Stromal cell of bone marrow (primary cell): ENCODE results near the gene PEX16.

Source experiments
- DNase-seq: peaks from one replicate; pipeline ENCODE4 v3.0.0-alpha.2; 2012; ENCODE audit warnings: low read depth

The PEX16 gene

DNA sequence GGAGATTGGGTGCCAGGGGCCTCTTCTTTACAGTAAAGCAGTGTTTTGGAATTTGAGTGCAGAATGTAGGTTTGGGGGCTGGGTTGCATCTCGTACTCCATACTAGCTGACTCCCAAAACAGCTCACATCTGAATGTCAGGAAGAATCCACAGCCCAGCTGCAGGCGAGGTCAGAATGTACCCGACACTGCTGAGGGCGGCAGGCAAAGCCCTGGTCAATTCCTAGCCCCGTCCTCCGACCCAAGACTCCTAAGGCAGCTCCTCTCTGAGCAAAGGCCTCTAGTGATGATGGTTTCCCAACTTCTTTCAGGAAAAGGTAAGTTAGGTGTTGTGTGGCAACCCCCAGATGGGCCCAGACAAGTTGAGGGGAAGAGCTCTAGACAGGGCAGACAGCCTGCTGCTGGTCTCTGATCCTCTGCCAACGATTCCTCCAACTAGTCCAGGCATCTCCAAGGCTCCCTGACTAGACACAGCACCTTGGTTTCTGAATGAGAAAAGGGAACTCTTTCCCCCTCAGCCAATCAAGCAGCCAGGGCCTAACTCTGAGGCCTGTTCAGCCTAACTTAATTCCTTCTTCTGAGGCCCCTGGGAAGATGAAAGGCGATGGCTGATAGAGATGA lies 13.4 kb upstream of the PEX16 start:
- no peak for DNase-seq

DNA sequence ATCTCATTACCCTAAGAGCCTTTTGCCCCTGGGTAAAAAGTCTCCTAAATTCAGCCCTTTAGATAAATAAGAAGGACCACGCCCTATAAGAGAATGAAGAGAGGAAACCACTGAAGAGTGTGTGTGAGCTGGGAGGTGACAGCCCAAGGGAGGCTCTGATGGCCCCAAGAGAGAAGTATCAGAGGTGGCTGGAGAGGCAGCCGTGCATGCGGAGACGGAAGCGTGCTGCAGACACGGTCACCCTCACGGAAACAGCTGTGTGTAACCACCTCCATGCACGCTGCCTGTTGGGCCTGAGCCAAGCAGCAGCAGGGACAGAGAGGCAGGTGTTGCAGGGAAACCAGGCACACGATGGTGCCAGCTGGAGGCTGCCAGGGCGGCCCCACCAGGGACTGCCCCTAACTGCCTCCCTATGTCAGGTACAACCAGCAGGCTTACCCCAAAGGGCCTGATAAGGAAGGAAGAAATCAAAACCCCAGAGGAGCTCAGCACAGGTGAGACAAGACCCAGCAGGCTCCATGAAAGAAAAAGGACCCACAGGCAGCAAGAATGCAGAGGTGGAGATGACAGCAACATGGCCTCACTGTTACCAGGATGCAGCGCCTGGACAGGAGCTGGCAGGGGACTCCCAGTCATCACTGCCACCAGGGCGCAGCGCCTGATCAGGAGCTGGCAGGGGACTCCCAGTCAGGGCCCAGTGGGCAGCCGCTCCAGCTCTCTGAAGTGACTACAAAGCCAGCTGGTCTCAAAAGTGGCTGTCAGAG lies 12.5 kb upstream of the PEX16 start:
- no peak for DNase-seq

DNA sequence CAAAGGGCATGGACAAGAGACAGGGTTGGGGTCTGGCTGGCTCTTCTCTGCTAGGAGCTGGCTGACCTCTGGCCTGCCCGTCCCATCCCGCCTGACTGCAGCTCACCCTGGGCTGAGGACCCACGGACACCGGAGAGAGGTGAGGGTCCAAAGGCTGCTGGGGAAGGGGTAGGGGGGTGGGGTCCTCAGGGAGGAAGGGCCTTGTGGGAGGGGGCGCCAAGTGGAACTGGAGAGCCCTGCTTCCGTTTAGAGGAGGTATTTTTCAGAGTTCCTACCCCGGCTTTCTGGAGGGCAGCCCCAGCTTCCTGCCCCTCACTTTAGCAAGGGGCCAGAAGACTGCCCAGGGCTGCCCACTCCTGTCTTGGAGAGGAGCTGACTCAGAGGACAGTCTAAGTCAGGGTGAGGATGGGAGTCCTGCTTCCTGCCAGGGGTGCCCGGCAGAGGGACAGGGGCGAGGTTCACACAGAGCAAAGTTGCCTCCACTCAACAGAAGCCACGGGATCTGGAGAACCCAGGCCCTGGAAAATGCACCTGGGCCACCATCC lies 11.9 kb upstream of the PEX16 start:
- DNase-seq = no peak

DNA sequence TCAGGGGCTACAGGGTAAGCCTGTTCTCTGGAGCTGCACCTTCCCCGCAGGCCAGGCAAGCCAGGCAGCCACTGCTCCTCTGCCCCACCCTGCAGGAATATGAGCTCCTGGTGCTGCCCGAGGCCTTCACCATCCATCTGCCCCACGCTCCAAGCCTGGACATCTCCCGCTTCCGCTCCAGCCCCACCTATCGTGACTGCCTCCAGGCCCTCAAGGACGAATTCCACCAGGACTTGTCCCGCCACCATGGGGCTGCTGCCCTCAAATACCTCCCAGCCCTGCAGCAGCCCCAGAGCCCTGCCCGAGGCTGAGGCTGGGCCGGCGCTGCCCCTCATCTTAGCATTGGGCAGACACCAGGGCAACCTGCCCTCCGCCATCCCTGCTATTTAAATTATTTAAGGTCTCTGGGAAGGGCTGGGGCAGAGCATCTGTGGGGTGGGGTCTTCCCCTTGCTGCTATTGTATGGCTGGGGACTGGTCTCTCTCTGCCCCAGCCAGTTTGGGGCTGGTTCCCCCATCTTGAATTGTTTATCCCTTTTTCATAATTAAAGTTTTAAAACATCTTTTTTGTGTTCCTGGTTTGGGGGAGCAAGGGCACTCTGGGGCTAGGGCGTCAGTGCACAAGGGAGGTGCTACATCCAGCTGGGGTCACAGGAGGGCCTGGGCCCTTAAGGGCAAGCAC lies 11.0 kb upstream of the PEX16 start:
- no peak for DNase-seq

DNA sequence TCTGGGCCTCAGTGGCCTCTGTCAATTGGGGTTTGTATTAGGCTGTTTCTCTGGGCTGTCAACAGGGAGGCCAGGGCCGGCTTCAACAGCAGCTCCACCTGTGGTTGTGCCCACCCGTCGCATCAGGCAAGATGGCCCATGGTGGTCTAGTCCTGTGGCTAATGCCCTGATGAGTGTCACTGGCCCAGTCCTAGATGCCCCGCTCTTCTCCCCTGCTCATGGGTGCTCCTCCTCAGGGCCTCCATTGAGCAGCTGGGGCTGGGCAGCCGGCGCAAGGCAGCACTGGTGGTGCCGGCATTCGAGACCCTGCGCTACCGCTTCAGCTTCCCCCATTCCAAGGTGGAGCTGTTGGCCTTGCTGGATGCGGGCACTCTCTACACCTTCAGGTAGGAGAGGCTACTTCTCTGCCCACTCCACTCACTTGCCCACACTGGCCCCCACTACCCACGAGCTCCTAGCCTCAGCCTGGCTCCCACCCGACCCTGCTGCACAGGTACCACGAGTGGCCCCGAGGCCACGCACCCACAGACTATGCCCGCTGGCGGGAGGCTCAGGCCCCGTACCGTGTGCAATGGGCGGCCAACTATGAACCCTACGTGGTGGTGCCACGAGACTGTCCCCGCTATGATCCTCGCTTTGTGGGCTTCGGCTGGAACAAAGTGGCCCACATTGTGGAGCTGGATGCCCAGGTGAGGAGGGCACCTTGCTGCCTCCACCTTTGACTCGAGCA lies 10.2 kb upstream of the PEX16 start:
- DNase-seq = no peak

DNA sequence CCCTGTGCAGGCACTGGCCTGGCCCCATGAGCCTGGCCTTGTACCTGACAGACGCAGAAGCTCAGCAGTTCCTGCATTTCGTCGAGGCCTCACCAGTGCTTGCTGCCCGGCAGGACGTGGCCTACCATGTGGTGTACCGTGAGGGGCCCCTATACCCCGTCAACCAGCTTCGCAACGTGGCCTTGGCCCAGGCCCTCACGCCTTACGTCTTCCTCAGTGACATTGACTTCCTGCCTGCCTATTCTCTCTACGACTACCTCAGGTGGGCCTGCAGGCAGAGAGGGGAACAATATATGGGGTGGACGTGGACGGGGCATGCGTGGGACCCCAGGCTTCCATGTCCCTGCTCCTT lies 9.6 kb upstream of the PEX16 start:
- no peak for DNase-seq

DNA sequence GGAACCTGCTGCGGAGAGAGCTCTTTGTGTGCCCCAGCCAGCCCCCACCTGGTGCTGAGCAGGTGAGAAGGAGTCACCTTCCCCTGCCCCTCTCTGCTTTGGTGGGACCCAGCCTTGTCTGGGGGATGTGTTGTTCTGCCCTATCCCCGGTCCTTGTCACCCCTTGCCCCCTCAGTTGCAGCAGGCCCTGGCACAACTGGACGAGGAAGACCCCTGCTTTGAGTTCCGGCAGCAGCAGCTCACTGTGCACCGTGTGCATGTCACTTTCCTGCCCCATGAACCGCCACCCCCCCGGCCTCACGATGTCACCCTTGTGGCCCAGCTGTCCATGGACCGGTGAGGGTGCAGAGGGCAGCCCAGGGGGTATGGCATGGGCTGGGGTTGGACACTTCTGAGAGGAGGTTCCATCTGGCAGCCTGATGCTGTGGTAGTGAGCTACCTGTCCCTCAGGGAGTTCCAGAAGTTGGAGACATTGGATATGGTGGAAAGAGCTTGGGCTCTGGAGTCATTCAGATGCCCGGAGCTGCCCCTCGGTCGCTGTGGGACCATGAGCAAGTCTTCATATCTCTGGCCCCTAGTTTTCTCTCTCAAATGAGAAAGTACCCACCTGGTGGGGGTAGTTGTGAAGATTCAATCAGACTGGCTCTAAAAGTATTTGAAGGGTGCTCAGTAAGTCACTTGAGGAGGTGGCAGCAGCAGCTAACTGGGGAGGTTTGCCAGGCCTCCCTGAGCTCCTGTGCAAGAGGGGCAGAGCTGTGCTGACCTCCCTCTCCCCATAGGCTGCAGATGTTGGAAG lies 9.1 kb upstream of the PEX16 start:
- no peak for DNase-seq

DNA sequence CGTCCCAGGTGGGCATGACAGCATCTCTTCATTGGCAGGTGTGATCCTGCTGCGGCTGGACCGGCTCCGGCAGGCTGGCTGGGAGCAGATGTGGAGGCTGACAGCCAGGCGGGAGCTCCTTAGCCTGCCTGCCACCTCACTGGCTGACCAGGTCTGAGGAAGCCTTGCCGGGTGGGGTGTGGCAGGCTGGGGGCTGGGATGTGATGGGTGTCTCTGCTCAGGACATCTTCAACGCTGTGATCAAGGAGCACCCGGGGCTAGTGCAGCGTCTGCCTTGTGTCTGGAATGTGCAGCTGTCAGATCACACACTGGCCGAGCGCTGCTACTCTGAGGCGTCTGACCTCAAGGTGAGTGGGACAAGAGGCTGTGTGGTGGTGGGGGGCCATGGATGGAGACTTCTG lies 8.3 kb upstream of the PEX16 start:
- DNase-seq = no peak

DNA sequence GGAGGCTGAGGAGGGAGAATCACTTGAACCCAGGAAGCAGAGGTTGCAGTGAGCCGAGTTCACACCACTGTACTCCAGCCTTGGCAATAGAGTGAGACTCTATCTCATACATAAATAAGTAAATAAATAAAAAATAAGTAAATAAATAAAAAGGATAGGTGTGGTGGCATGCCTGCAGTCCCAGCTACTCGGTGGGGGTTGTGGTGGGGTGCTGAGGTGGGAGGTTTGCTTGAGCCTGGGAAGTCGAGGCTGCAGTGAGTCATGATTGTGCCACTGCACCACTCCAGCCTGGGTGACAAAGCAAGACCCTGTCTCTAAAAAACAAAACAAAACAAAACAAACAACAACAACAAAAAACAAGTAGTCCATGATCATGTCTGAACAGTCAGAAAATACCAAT lies 7.9 kb upstream of the PEX16 start:
- no peak for DNase-seq

DNA sequence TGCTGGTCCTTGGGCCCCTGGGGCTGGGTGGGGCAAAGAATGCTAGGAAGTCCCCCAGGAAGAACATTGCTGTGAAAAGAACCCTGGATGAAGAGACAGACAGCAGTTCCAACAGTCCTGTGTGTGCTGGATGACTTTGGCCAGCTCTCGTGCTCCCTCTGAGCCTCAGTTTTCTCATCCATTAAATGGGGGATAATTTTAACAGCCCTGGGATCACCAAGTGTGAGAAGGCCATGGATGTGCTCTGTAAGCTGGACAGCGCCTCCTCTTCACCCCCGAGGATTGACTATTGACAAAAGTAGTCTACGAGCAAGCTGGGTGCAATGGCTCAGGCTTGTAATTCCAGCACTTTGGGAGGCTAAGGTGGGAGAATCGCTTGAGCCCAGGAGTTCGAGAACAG lies 7.2 kb upstream of the PEX16 start:
- no peak for DNase-seq

DNA sequence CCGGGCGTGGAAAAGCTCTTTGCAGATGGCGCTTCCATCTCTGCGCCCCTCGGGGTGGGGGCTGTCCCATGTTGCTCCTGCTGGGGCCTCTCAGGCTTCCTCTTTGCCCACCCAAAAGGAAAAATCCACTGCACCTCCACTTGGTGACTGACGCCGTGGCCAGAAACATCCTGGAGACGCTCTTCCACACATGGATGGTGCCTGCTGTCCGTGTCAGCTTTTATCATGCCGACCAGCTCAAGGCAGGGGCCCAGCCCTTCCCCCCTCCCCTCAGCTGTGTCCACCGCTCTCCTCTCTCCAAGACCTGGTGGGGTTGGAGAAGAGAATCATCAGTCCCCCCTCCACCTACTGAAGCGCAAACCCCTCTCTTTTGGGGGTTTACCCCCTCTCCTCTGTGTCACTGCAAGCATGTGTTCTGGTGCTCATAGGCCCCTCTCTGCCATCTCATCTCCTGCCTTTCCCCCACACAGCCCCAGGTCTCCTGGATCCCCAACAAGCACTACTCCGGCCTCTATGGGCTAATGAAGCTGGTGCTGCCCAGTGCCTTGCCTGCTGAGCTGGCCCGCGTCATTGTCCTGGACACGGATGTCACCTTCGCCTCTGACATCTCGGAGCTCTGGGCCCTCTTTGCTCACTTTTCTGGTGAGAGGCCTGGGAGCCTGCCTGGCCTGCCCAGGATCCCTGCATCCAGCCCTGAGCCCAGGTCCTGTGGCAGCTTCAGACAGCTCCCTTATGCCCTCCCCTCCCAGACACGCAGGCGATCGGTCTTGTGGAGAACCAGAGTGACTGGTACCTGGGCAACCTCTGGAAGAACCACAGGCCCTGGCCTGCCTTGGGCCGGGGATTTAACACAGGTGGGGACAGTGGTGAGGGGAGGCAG lies 6.6 kb upstream of the PEX16 start:
- no peak for DNase-seq

DNA sequence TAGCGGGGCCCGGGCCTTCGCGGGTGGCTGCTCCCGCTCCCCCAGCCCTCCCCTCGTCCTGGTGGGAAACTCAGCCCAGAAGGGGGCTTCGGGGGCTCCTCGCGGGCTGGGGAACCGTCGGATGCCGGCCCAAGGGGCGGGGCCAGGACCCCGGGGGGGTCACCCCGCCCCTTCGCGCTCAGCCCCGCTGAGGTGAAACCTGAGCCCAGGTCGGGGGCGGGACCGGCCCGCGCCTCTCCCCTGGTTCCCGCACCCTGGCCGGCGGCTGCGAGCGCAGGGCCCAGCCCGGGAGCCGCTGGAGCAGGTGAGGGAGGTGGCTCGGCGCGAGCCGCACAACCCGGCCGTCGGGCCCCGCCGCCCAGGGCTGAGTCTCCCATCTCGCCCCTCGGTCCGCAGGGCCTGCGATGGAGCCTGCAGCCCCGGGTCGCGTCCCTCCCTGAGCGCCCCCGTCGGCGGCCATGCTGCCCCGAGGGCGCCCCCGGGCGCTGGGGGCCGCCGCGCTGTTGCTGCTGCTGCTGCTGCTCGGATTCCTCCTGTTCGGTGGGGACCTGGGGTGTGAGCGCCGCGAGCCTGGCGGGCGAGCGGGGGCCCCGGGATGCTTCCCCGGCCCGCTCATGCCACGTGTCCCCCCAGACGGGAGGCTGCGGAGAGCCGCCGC lies 4.9 kb upstream of the PEX16 start, which contains the start of gene LARGE2:
LARGE2 (plus strand) TSS at position 232 of the 658 bp plus-strand sequence; CDS start at position 459, 227 bp downstream.
- no peak for DNase-seq

DNA sequence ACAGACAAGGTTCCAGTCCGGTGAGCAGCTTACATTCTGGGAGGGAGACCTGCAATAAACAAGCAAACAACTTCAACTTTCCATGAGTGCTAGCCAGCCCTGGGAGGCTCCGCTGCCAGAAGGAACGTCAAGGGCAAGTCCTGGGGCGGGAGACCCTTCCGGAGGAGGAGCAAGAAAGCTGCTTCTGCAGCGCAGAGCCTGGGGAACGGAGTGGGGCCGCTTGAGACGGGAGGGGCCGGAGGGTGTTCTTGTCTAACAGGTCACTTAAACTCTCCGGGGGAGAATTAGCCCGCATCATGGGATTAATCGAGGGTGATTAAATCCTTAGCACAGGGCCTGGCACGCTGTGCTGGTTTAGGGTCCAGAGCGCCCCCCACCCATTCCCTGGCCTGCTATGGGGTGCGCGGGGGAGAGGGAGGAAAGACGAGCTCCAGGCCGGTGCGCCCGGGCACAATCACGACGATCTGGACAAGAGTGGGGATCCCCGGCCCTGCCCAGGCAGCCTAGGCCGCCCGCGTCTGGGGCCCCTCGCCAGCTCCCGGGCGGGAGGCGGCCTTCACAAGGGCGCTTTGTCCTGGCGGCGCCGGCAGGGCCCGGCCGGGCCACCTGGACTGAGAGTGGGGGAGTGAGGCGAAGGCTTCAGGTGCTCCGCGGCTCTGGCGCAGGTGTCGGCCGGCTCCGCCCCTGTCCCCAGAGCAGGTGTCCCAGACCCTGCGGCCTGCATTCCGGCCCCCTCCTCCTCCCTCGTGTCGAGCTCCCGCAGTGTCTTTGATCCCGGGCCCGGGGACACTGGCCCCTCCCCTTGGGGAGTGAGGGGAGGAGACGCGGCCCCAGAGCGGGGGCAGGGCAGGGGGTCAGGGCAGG lies 4.1 kb upstream of the PEX16 start:
- DNase-seq = no peak

DNA sequence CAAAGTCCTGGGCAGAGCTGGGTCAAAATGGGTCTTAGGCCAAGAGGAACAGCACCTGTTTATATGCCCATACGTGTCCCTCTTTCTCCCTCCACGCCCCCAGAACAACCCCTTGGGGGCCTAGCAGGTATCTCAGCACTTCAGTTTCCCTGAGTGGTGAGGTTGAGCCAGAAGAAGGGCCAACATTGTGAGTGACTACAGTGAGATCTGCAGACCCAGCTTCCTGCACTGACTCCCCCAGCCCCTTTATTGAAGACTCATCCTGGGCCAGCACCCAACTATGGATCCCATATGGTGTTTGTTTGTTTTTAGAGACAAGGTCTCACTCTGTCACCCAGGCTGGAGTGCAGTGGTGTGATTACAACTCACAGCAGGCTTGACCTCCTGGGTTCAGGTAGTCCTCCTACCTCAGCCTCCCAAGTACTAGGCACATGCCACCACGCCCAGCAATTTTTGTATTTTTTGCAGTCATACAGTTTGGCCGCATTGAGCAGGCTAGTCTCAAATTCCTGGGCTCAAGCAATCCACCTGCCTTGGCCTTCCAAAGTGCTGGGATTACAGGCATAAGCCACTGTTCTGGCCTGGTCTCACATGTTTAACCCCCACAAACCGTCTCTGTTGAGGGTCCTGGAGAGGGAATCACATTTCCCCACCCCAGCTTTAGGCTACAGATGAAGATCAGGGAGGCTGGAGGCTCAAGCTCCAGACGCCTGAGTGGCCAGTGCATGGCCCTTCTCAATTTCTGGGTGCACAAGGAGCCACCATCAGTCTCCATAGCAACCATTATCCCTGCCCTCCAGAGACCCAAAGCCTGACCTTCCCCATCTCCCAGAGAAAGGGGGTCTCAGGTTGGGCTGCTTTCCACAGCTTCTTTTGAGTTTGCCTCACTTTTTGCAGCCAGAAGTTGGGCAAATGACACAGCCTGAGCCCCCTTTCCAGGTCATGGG lies 3.1 kb upstream of the PEX16 start:
- no peak for DNase-seq

DNA sequence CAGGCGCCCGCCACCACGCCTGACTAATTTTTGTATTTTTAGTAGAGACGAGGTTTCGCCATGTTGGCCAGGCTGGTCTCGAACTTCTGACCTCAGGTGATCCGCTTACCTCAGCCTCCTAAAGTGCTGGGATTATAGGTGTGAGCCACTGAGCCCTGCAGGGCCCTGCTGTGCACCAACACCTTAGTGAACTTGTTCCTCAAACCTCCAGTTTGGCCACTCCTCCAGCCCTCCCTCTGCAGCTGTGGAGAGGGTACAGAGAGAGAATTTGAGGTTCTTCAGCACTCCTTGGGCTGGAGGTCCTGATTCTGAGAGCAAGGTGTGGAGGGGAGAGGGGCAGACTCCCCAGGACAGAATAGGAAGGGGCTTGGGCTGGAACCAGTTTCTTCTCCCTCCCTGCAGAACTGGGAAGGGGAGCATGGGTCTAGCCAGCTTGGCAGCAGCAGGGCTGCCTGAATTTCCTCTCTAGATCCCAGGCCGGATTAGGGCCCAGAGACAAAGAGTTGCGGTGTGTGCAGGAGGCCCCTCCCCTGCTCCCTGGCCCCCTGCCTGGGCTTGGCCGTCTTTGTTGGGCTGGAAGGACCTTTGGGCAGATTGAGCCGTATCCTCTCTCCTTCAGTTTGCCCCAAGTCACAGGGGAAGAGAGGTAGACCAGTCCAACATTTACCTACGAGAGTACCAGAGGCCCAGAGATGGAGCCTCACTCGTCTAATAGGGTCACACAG lies 2.3 kb upstream of the PEX16 start:
- no peak for DNase-seq

DNA sequence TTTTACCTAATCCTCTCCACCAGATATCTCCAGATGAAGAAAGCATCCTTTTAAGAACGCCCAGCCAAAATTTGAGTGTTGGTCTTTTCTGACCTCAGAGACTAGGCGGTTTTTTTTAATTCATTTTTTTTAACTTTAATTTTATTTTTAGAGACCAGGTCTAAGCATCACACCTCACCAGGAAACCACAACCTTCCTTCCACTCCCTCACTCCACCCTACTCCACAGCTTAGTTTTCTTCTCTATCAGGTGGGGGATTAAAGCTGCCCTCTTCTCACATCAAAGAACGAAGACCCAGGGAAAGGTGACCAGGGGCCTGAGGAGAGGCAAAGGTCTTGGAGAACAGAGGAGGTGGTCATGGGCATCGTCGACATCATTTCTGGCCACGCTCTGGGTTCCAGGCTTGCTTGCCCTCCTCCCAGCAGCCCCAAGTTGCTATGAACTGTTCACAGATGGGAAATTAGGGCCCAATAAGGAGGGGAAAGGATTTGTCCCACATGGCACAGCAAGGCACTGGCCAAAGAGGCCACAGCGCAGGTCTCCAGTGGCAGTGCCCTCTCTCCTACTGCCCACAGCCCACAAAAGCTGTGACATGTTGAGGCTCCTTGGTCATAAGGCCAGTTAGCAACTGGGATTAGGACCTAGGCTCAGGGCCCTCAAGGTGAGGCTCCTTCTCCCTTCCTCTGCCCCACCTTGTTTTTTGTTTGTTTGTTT lies 1.4 kb upstream of the PEX16 start:
- DNase-seq = no peak
